Measurements from ENCODE around the gene BEST4. TPM values are rescaled to one million over a fixed set of nuclear protein-coding genes. Genes with fewer than 3 reads are reported as not detected.
A peak's percentile ranks its signal among the peaks of the same experiment; 100 is the strongest.

Gene BEST4
- total and polyA plus RNA-seq, 2 of the 13 experiments (the other 11 are each of a cell fraction or from before 2014, with no cell fraction given) = 0.77 to 1.4 TPM

GRCh38 chr1:44775930-44776729, 11.8 kb downstream of the BEST4 start (continued):
- TF ChIP-seq CENPX (CRISPR knock-in tag; IDR thresholded peaks at IDR 0.05) (no peak), ZNF432 (CRISPR knock-in tag; IDR thresholded peaks at IDR 0.05; ENCODE audit: borderline replicate concordance) (no peak), REL (CRISPR knock-in tag; conservative IDR thresholded peaks at IDR 0.05) (no peak), MTERF4 (CRISPR knock-in tag; IDR thresholded peaks at IDR 0.05) (no peak), PAF1 (CRISPR knock-in tag; IDR thresholded peaks at IDR 0.05) (no peak; the same call in 1 of the 2 replicates), MZF1 (CRISPR knock-in tag; IDR thresholded peaks at IDR 0.05; ENCODE audit: borderline replicate concordance) (no peak), KDM3A (CRISPR knock-in tag; IDR thresholded peaks at IDR 0.05; ENCODE audit: low read depth) (no peak), THAP7 (CRISPR knock-in tag; IDR thresholded peaks at IDR 0.05) (no peak), ZFP62 (CRISPR knock-in tag; IDR thresholded peaks at IDR 0.05) (no peak), ZNF205 (CRISPR knock-in tag; IDR thresholded peaks at IDR 0.05) (no peak), ZNF576 (CRISPR knock-in tag; IDR thresholded peaks at IDR 0.05) (no peak), FIP1L1 (IDR thresholded peaks at IDR 0.05; ENCODE audit: borderline replicate concordance, insufficient read depth, low read depth, low read length) (no peak), GTF3A (CRISPR knock-in tag; conservative IDR thresholded peaks at IDR 0.05) (peak; percentile 65; the same call in 1 of the 2 replicates), JDP2 (CRISPR knock-in tag; IDR thresholded peaks at IDR 0.05; ENCODE audit: borderline replicate concordance) (no peak), EED (CRISPR knock-in tag; IDR thresholded peaks at IDR 0.05) (no peak), ZNF296 (CRISPR knock-in tag; conservative IDR thresholded peaks at IDR 0.05) (no peak), GRHL1 (CRISPR knock-in tag; conservative IDR thresholded peaks at IDR 0.05) (no peak), CENPBD1 (CRISPR knock-in tag; IDR thresholded peaks at IDR 0.05; ENCODE audit: borderline replicate concordance, low read depth) (no peak), PRPF4 (IDR thresholded peaks at IDR 0.05; ENCODE audit: low read depth, low read length, poor library complexity, severe bottlenecking) (no peak), GATAD1 (CRISPR knock-in tag; IDR thresholded peaks at IDR 0.05) (no peak), IRF1 (CRISPR knock-in tag; IDR thresholded peaks at IDR 0.05; ENCODE audit: low read depth) (no peak), ZNF354B (CRISPR knock-in tag; IDR thresholded peaks at IDR 0.05) (no peak), ZNF343 (CRISPR knock-in tag; IDR thresholded peaks at IDR 0.05) (0 out of 2 replicates have a peak, but pooled peaks have one; percentile 40), ZNF101 (CRISPR knock-in tag; IDR thresholded peaks at IDR 0.05; ENCODE audit: borderline replicate concordance, low read depth) (peak; percentile 38; the same call in 1 of the 2 replicates), BHLHE40 (IDR thresholded peaks at IDR 0.05; ENCODE audit: low read length) (no peak)

All from HepG2 (cell line).